NCI-H2107 (cell line): ENCODE results near the gene PAQR6.

Source experiments
- DNase-seq: peaks from one replicate; lab custom pipeline; 2025; lab: John Stamatoyannopoulos, UW

The PAQR6 gene

DNA sequence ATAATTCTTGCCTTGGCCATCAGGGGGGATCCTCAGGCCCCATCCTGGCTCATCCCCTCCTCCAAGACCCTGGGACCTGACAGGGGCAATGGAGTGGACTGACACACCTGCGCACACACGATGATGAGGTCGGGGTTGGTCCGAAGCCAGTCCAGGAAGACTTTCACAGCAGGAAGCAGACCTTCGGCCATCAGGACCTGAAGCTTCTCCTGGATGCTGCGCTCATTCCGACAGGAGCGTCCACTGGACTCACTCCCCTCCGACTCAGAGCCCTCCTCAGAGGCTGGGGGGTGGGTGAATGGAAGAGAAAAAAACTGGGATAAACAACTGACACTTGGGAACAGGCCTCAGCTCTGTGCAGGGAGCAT, 15.4 kb upstream of the PAQR6 start:
- DNase-seq, result no peak

DNA sequence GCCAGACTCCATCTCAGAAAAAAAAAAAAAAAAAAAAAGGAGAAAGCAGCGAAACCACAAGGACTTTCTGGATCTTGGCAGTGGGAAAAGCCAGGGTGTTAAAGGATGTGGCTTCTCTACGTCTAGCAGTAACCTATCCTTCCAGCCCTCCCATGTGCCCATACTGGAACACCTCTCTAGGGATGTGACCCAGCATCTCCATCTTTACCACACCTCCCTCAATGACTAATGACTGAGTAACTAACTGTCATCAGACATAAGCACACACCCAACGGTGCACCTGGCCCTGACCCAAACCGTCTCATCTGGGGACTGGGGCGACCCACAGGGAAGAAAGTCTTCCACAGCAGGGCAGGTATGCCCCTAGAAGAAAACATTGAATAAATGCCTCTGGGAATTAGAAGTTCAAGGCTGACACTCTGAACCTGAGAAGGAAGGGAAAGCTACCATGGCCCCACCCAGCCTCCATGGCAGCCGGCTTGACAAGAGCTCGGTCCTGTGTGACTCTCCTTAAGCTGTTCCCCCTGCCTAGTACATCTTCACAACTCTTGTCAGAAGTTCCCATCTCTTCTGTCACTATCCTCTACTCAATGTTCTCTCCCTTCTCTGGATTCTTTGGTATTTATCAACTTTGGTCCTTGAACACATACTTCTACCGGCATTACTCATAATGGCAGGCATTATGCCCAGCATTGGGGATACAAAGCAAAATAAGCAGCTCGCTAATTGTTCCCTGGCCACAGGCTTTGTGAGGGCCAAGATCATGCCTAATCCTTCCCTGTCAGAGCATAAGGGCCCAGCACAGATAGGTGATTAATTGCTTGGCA, 14.8 kb upstream of the PAQR6 start:
- no peak for DNase-seq

DNA sequence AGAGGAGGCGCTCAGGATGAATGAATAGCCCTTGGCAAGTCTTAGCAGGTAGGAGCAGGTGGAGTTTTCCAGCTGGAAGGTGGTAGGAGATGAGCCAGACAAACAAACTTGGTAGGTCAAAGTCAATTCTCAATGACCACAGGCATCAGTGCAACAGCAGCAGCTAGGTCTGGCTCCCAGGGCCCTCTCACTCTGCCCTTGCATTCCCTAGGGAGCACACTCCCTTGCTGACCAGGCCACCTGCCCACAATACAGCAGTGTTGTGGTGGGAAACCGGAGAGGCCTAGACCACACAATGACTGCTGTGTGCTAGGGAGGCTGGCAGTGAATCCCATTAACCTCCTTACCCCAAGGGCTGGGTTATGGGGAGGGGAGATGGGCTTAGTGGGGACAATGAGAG, 13.0 kb upstream of the PAQR6 start:
- DNase-seq, result no peak

DNA sequence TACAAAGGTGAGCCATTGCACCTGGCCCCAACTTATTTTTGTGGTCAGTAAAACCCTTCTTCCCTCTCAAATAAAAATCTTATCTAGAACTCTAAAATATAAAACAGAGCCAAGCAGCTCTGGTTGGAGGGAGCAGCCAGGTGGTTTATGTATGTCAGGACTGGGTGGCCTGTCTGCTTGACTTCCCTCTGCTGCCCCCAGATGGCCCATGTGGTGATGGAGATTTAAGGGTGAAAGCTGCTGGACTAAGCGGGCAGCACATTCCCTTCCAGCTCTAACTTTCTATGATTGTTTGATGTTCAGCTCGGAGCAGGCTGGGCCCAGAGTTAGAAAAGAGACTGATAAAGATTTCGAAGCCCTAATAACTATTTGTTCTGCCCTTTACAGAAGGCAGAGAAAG, 11.9 kb upstream of the PAQR6 start:
- DNase-seq, result no peak

DNA sequence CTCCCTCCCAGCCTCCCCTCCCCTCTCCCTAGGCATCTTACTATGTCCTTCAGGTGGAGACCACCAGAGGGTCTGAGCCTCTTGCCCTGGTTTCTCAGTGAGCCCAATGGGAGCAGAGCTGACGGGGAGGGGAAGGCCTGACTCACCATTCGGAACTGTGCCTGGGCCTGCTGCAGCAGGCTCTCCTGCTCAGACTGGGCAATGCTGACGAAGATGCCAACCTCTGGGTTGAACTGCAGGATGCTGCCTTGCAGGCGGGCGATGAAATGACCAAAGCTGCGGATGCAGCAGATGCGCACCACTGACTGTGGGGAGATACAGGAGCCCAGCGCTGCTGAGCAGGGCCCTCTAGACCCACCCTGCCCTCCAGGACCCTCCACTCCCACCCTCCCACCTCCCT, 11.0 kb upstream of the PAQR6 start:
- DNase-seq, result no peak

DNA sequence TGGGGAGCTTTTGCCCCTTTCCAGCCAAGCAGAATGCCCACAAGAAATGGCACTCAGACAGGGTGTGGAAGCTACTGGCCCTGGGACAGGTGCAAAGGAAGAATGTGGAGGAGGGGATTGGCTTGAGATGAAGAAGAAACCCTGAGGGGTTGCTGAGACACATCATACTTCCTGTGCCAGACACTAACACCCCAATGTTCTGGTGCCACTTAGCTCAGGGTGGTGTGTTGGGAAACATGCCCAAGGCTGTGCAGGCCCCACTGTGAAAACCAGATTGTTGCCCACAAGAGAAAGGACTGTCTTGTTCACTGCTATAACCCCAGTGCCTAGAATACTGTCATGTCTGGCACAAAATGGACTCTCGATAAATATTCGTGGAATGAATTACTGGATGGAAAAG, 9.9 kb upstream of the PAQR6 start:
- no peak for DNase-seq

DNA sequence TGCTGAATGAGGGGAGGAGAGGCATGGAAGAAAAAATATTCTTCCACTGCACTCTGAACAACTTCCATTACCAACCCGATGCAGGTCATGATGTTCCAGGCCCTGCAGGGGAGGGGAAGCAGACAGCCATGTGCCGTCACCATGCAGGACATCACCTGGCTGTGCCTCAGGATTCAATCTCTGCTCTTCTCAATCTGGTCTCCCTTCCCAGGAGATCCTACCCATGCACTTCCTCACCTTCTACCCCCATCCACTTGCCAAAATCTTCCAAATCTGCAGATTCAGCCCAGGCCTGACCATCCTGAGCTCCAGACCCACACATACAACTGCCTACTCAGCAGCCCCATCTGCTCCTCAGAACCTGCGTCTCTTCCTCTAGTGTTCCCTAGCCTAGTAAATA, 5.8 kb upstream of the PAQR6 start:
- no peak for DNase-seq

DNA sequence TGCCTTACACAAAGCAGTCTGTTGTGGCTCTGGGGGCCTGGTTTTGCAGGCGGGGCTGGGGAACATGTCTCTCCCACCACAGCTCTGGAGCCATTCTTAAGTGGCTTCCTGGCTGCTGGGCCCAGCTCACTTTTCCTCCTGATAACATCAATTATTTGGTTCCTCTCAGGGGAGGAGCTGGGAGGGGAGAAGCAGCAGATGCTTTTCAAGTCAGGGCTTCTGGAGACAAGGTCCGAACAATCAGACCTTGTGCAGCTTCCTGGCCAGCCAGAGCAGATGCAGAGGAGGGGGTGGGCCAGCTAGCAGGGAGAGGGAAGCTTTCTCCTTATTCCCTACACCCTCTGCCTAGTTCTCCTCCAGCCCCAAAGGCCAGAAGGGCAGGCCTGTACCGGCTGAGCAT, 3.7 kb upstream of the PAQR6 start:
- DNase-seq, result no peak

DNA sequence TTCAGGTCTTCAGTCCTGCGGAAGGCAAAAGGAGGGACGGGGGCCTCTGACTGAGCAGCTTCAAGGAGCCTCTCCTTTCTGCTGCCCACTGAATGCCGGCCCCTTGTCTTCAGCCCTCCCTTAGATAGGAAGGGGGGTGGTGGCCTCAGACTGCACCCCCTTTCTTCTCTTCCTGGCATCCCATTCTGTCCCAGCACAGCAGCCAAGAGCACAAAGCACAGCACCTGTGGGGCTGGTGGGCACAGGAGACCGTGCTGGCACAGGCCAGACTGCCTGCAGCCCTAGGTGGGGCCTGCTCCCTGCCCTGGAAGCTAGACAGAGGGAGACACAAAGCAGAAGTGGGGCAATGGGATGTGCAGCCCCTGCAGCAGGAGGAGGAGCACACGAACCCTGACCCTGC, 1.7 kb upstream of the PAQR6 start:
- DNase-seq, result no peak

DNA sequence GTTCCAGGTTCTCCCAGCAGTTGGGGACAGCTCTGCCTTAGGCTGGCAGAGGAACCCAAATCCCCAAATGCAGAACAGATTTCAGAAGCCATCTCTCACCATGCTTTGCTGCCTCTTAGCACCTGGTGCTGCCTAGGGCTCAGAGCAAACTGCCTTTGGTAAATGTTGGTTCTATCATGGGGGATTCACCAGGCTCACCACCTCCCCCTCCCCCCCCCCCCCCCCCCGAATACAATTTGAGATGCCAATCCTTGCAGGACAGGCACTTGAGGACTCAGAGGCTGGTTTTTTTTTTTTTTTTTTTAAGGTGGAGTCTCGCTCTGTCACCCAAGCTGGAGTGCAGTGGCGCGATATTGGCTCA, 447 bp upstream of the PAQR6 start:
- no peak for DNase-seq

DNA sequence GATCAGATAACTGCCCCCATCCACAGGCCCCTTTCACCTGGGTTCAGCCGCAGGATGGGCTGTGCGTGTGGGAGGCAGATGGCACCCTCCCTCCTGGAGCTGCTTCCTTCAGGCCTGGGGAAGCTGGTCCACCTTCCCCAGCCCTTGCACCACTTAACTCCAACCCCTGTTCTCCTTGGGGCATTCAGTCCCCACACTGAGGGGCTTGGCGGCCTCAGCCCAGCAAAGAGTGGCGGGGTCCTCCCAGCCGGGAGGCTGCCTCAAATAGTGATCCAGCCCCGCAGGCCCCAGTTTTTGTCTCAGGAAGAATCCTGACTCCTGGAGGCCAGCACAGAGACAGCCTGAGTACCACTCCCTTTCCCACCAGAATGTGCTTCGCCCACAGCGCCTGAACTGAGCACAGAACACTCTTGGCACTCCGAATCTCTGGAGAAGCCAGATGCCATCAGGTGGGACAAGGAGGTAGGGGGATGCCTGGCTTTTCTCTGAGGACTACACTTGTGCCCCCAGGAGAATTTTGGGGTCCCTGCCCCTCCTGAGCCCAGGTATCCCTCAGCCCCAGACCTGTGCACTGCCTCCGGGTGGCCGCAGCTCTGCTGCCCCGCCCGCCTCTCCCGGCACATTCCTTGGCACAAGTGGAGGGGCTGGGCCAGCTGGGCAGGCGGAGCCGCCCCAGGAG, 936 bp downstream of the PAQR6 start:
- DNase-seq, result no peak

DNA sequence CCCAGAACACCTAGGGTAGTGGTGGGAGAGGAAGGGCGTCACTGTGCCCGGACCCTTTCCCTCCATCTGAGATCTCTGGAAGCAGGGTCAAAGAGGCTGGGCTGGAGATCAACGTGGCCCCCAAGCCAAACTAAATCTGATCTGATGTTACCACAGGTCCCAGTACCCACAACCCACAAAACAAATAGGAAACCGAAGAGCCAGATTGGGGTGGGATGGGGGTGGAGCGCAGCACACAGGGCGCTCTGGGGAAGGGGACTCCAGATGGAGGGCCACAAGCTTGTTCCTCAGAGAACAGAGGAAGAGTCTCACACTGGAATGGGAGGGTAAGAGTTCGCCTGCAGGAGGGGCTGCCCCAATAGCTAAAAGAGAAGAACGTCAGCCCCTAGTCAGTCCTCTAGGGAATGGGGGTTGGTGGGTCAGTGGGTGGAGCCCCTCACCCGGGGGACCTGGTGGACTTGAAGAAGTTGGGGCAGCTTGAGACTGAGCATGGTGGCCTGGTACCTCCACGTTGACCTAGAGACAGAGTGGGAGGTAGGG, 1.5 kb downstream of the PAQR6 start:
- no peak for DNase-seq

DNA sequence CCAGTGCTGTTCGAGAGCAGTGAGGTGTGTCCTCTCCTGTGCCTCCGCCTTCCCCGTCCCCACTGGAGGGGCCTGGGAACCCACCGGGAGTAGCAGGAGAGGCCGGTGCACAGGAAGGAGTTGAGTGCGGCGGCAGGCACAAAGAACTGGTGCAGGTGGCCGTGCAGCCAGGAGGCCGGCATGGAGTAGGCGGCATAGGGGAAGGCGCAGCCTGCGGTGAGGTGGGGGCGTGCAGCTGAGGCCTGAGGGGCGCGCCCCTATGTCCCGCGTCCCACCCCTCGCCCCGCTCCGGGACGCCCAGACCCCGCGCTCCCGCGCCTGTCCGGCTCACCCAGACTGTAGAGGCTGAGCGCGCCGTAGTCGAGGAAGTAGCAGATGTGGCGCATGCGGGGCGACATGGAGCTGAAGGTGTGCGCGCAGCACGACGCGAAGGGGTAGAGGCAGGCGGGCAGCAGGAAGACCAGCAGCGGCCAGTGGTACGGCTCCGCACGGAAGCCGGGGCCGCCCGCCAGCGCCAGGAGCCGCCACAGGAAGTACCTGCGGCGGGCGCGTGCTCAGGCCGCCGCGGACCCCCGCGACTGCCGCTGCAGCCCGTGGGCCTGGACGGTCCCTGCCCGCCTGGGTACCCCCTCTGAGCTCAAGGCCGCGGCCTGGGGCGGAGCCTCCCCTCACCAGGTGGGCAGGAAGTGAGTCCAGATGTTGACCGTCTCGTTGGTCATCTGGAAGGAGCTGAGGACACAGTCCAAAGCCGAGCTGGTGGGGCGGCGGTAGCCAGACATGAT, 2.2 kb downstream of the PAQR6 start:
- DNase-seq, result no peak

DNA sequence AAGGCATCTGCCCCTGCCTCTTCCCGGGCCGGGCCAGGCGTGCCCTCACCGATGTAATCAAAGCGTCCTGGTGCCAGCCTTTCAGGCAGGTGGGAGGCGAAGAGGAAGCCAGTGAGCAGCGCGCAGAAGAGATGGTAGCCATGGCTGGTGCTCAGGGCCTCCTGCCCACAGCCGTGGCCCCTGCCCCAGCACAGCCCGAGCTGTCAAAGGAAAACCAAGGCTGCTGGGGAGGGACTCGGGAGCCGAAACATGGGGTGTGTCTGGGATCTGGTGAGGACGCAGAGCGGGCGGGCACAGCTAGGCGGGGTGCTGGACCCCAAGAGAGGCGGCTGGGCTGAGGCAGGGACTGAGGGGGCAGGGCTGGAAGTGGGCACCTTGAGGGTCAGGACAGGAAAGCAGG, 3.1 kb downstream of the PAQR6 start:
- no peak for DNase-seq

DNA sequence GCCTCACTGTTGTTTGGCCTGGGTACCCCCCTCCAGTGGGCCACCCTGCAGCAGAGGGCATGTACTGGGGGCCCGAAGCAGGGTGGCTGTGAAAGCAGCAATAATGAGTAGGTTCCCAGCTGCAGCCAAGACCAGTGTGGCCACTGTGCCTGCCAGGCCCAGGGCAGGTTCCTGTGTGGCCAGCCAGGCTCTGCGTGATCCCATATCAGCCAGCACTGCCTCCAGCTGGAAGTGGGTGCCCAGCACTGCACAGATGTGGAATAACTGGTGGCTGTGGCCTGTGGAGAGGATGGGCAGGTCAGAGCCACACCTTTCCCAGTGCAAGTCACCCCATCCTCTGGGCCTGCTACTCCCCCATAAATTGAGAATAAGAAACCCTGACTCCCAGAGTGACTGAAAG, 3.7 kb downstream of the PAQR6 start:
- no peak for DNase-seq

DNA sequence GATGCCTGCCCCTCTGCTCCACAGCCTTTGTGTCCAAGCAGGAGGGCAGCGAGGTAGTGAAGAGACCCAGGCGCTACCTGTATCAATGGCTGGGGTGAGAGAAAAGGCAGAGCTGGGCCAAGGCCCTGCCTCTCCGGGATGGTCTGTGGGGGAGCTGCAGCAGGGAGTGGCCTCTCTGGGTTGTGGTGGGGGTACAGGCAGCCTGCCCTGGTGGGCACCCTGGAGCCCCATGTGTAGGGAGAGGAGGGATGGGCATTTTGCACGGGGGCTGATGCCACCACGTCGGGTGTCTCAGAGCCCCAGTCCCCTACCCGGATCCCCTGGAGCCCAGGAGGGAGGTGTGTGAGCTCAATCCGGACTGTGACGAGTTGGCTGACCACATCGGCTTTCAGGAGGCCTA, 5.1 kb downstream of the PAQR6 start:
- no peak for DNase-seq

DNA sequence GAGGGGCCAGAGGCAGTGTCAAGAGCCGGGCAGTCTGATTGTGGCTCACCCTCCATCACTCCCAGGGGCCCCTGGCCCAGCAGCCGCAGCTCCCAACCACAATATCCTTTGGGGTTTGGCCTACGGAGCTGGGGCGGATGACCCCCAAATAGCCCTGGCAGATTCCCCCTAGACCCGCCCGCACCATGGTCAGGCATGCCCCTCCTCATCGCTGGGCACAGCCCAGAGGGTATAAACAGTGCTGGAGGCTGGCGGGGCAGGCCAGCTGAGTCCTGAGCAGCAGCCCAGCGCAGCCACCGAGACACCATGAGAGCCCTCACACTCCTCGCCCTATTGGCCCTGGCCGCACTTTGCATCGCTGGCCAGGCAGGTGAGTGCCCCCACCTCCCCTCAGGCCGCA, 5.9 kb downstream of the PAQR6 start, which contains the start of gene BGLAP:
BGLAP (plus strand) TSS at position 259 of the 400 bp plus-strand sequence; CDS start at position 307, 48 bp downstream.
- DNase-seq, result no peak

DNA sequence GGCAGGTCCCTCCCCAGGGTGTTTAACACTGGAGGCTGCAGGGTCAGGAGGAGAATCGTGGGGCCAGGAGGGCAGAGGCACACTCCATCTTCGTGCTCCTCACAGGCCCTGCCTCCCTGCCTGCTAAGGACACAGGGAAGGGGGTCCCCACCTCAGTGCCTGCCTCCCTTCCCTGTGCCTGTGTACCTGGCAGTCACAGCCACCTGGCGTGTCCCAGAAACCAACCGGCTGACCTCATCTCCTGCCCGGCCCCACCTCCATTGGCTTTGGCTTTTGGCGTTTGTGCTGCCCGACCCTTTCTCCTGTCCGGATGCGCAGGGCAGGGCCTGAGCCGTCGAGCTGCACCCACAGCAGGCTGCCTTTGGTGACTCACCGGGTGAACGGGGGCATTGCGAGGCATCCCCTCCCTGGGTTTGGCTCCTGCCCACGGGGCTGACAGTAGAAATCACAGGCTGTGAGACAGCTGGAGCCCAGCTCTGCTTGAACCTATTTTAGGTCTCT, 6.5 kb downstream of the PAQR6 start:
- no peak for DNase-seq

DNA sequence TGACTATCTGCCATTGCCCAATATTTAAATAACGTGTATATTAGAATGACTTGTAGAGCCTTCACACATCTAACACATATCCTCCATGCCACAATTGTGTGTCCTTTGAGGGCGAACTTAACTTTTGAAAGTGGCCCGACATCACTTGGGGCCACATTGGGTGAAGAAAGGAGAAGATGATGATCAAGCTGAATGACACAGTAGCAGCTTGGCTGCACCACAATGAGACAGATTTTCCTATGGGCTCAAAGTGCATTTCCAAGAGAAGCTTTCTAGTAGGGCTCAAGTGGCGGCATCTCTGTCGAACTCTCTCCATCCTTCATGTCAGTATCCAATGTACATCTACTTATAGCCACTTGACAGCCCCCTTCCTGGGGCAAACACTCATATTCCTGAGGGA, 9.6 kb downstream of the PAQR6 start:
- no peak for DNase-seq

DNA sequence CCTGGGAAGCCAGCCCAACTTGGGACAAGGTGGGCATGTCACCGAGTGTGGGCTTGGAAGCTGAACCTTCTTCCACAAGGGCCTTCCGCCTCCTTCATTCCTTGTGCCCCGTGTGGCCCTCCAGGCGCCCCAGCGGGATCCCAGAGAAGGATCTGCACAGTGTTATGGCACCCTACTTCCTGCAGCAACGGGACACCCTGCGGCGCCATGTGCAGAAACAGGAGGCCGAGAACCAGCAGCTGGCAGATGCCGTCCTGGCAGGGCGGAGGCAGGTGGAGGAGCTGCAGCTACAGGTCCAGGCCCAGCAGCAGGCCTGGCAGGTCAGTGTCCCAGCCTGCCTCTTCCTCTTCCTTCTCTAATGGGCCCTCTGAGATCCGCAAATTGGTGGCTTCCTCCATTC, 11.7 kb downstream of the PAQR6 start:
- no peak for DNase-seq

DNA sequence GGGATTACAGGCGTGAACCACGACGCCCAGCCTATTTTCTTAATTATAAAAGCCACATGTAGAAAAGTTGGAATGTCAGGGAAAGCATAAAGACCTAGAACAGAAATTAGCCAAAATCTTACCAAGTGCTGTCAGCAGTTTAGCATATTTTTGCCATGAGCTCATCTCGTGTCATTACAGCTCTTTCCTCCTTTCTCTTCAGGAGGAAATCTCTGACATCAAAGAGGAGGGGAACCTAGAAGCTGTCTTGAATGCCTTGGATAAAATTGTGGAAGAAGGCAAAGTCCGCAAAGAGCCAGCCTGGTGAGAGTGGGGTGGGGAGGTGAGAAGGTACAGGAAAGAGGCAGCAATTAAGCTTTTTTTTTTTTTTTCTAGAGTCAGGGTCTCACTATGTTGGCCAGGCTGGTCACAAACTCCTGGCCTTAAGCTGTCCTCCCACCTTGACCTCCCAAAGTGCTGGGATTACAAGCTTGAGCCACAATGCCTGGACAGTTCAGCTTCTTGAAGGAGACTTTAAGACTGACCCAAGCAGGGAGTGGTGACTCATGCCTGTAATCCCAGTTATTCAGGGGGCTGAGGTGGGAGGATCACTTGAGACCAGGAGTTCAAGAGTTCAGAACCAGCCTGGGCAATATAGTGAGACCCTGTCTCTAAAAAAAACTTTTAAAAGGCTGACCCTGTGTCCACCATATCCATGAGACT, 14.3 kb downstream of the PAQR6 start:
- no peak for DNase-seq
